HepG2 (cell line): ENCODE results near the gene PDCD2L. TPM values are rescaled to one million over a fixed set of nuclear protein-coding genes. Genes with fewer than 3 reads are reported as not detected.
A peak's percentile ranks its signal among the peaks of the same experiment; 100 is the strongest.

ENCODE experiments used
- BCL6 ChIP-seq: IDR thresholded peaks from 2 replicates; pipeline ENCODE4 v1.6.1; 2016; ENCODE audit warnings: missing genetic modification reagents, missing compliant biosample characterization
- FLYWCH1 ChIP-seq: sonication (generic); formaldehyde crosslinking; IDR thresholded peaks from 2 replicates; pipeline ENCODE4 v1.8.1; 2023; ENCODE audit warnings: mild to moderate bottlenecking, missing genetic modification reagents
- ISL2 ChIP-seq: sonication (generic); formaldehyde crosslinking; IDR thresholded peaks from 2 replicates; pipeline ENCODE4 v1.5.0; 2020; ENCODE audit warnings: missing genetic modification reagents
- MZF1 ChIP-seq: sonication (generic); formaldehyde crosslinking; IDR thresholded peaks from 2 replicates; pipeline ENCODE4 v1.8.1; 2023; ENCODE audit warnings: mild to moderate bottlenecking, missing genetic modification reagents, borderline replicate concordance
- PCBP1 ChIP-seq: fragments of 200-400 bp; formaldehyde crosslinking; IDR thresholded peaks from 2 replicates; pipeline ENCODE4 v1.6.1; 2017; ENCODE audit warnings: mild to moderate bottlenecking, low read depth, low read length, borderline replicate concordance
- PHF21A ChIP-seq: sonication (generic); formaldehyde crosslinking; IDR thresholded peaks from 2 replicates; pipeline ENCODE4 v1.5.0; 2020; ENCODE audit warnings: mild to moderate bottlenecking, missing genetic modification reagents
- RERE ChIP-seq: IDR thresholded peaks from 2 replicates; pipeline ENCODE4 v1.6.1; 2016; ENCODE audit warnings: low read depth, missing genetic modification reagents, missing compliant biosample characterization
- SMAD1 ChIP-seq: sonication (generic); formaldehyde crosslinking; IDR thresholded peaks from 2 replicates; pipeline ENCODE4 v1.4.0; 2020; ENCODE audit warnings: missing genetic modification reagents, low read depth, mild to moderate bottlenecking, borderline replicate concordance
- SMC3 ChIP-seq: IDR thresholded peaks from 2 replicates; pipeline ENCODE4 v1.6.1; 2011; ENCODE audit warnings: low read length, improper control_type of control experiment
- SPEN ChIP-seq: sonication (generic); formaldehyde crosslinking; IDR thresholded peaks from 2 replicates; pipeline ENCODE4 v1.5.1; 2020; ENCODE audit warnings: low read depth, mild to moderate bottlenecking, missing genetic modification reagents
- TEAD3 ChIP-seq: optimal IDR thresholded peaks from 2 replicates; pipeline ENCODE3; 2016; ENCODE audit warnings: borderline replicate concordance
- ZBTB20 ChIP-seq: sonication (generic); formaldehyde crosslinking; IDR thresholded peaks from 2 replicates; pipeline ENCODE4 v1.8.1; 2023; ENCODE audit warnings: missing genetic modification reagents, low read depth, mild to moderate bottlenecking, borderline replicate concordance
- ZHX1 ChIP-seq: sonication (generic); formaldehyde crosslinking; IDR thresholded peaks from 2 replicates; pipeline ENCODE4 v1.8.1; 2022; ENCODE audit warnings: low read depth, mild to moderate bottlenecking, missing genetic modification reagents
- ZNF7 ChIP-seq: IDR thresholded peaks from 2 replicates; pipeline ENCODE4 v1.6.1; 2016; ENCODE audit warnings: missing biosample characterization, missing genetic modification reagents
- polyA plus RNA-seq, 8 experiments: library from polyadenylated mRNA; depleted of rRNA in 3 of 8; stranded (reverse) in 7 of 8; unstranded in 1 of 8; fragments of >200 nt; fragmentation: Illumina TruSeq in 4 of 8; extraction: Trizol in 4 of 8; gene quantifications; 2 replicates each; pipeline versions ENCODE4 v1.2.1 to v1.2.3, GENCODE V29; 2011 to 2016; ENCODE audit warnings: low read depth in 4 of 8, missing spikeins in 1 of 8, mixed read lengths in 1 of 8; ENCODE audit not compliant: insufficient read depth in 1 of 8
- total RNA-seq, 5 experiments: library from RNA; depleted of rRNA; stranded (reverse); fragments of >200 nt; fragmentation: Illumina TruSeq; extraction: Trizol; gene quantifications; 2 replicates each; pipeline ENCODE4 v1.2.3, GENCODE V29; 2016; ENCODE audit warnings: low read depth in 1 of 5
- TF ChIP-seq, protein P1 (sequence below): sonication (generic); formaldehyde crosslinking; IDR thresholded peaks from 2 replicates; pipeline ENCODE4 v1.4.0; 2020; ENCODE audit warnings: mild to moderate bottlenecking, missing genetic modification reagents

The PDCD2L gene
- total and polyA plus RNA-seq, 2 of the 13 experiments (the other 11 are each of a cell fraction or from before 2014, with no cell fraction given), result 29.3 to 35.2 TPM

GRCh38 chr19:34359140-34359953 is 44.9 kb upstream of the PDCD2L start (continued):
- TF ChIP-seq ZHX1 (peak; percentile 79; the same call in 1 of the 2 replicates), SMC3 (no peak), MZF1 (no peak), BCL6 (CRISPR knock-in tag) (peak; percentile 36; the same call in 1 of the 2 replicates), SPEN (CRISPR knock-in tag) (peak; percentile 97), ZBTB20 (CRISPR knock-in tag) (0 out of 2 replicates have a peak, but pooled peaks have one; percentile 26), TEAD3 (CRISPR knock-in tag) (peak; percentile 43), PCBP1 (peak; percentile 60; the same call in 1 of the 2 replicates), FLYWCH1 (CRISPR knock-in tag) (no peak), PHF21A (CRISPR knock-in tag) (peak; percentile 87), ISL2 (peak; percentile 34; the same call in 1 of the 2 replicates), ZNF7 (CRISPR knock-in tag) (no peak), SMAD1 (CRISPR knock-in tag) (peak; percentile 87), RERE (CRISPR knock-in tag) (peak; percentile 53; the same call in 1 of the 2 replicates)
- TF ChIP-seq, protein P1, sequence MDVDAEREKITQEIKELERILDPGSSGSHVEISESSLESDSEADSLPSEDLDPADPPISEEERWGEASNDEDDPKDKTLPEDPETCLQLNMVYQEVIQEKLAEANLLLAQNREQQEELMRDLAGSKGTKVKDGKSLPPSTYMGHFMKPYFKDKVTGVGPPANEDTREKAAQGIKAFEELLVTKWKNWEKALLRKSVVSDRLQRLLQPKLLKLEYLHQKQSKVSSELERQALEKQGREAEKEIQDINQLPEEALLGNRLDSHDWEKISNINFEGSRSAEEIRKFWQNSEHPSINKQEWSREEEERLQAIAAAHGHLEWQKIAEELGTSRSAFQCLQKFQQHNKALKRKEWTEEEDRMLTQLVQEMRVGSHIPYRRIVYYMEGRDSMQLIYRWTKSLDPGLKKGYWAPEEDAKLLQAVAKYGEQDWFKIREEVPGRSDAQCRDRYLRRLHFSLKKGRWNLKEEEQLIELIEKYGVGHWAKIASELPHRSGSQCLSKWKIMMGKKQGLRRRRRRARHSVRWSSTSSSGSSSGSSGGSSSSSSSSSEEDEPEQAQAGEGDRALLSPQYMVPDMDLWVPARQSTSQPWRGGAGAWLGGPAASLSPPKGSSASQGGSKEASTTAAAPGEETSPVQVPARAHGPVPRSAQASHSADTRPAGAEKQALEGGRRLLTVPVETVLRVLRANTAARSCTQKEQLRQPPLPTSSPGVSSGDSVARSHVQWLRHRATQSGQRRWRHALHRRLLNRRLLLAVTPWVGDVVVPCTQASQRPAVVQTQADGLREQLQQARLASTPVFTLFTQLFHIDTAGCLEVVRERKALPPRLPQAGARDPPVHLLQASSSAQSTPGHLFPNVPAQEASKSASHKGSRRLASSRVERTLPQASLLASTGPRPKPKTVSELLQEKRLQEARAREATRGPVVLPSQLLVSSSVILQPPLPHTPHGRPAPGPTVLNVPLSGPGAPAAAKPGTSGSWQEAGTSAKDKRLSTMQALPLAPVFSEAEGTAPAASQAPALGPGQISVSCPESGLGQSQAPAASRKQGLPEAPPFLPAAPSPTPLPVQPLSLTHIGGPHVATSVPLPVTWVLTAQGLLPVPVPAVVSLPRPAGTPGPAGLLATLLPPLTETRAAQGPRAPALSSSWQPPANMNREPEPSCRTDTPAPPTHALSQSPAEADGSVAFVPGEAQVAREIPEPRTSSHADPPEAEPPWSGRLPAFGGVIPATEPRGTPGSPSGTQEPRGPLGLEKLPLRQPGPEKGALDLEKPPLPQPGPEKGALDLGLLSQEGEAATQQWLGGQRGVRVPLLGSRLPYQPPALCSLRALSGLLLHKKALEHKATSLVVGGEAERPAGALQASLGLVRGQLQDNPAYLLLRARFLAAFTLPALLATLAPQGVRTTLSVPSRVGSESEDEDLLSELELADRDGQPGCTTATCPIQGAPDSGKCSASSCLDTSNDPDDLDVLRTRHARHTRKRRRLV (CRISPR knock-in tag), result peak; percentile 58; the same call in 1 of the 2 replicates
